ENCODE data around the gene C8A.

Gene C8A

DNA sequence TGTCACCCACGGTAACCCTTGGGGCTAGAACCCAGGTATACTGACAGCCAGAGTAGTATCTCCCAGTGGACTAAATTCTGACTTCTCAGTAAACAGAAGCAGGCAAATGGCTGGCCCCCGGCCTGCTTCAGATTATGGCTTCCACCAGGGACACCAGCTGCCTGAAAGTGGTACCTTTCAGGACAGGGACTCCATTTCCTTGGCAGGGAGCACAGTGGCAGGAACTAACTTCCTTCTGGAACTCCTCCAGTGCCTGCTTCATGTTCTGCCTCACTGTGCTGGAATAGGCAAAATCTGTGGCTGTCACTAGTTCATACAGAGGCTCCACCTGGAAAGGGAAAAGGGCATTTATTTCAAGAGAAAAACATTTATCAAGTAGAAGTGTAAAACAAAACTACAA lies 78.6 kb downstream of the C8A start:
- TF ChIP-seq POLR2A (IDR thresholded peaks at IDR 0.05; ENCODE audit: low read length) (no peak), GATA1 (IDR thresholded peaks at IDR 0.05; ENCODE audit: low read depth, low read length) (no peak)
- no peak for DNase-seq

DNA sequence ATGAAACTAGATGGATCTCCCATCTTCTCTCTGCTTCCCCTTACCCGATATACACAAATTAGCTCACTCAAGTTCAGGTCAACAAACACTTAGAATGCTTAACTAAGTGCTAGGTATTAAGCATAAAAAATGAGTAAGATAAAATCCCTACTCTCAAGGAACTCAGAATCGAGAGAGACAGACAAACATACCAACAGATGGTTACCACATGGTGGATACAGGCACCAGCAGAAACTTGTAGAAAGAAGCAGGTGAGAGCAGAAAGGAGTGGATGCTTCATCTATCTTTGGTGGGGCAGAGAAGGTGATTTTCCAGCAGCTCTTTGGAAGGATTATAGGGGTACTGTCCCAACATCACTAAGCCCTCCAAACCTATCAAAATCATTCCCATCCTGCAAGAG lies 79.0 kb downstream of the C8A start:
- TF ChIP-seq GATA1 (IDR thresholded peaks at IDR 0.05; ENCODE audit: low read depth, low read length) (no peak), POLR2A (IDR thresholded peaks at IDR 0.05; ENCODE audit: low read length) (no peak)
- DNase-seq = no peak

- no peak for DNase-seq
- TF ChIP-seq GATA1 (IDR thresholded peaks at IDR 0.05; ENCODE audit: low read depth, low read length) = no peak
- TF ChIP-seq POLR2A (IDR thresholded peaks at IDR 0.05; ENCODE audit: low read length) = no peak
Observed at GRCh38 chr1:56934430-56935060, 79.9 kb downstream of the C8A start.

DNA sequence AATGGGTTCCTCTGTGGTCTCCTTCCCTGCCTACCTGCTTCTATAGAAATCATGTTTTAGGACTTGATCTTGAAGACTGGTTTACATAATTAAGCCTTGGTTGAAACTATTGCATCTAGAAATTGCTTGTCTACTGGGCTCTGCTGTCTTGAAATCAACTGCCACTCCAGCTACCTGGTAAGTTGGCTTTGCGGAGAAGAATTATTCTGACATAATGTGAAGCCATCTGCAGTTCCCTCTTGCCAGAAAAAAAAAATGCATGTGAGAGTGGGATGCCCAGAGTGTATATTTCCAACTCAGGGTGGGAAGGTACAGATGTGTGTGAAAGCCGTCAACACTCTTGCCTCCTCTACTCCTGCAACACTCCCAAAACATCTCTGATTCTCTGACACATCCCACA lies 84.0 kb downstream of the C8A start:
- TF ChIP-seq GATA1 (IDR thresholded peaks at IDR 0.05; ENCODE audit: low read depth, low read length) = no peak
- no peak for TF ChIP-seq POLR2A (IDR thresholded peaks at IDR 0.05; ENCODE audit: low read length)
- no peak for DNase-seq

DNA sequence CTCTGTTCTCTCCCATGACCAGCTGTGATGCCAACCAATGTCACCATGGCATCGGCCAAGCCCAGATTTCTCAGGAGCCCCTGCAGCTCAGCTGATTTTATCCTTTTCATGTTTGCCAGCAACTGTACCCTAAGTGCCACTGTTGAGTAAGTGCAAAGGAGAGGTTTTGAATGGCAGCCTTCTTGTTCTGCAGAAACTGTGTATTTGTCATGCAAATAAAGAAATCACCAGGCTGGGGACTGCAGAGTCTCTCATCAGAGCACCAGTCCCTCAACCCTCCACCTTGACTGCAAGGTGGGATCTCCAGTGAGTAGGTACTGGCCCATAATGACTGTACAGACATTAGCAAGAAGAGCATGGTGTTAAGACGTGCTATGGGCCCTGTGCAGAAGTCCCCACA lies 84.6 kb downstream of the C8A start:
- no peak for TF ChIP-seq POLR2A (IDR thresholded peaks at IDR 0.05; ENCODE audit: low read length)
- TF ChIP-seq GATA1 (IDR thresholded peaks at IDR 0.05; ENCODE audit: low read depth, low read length) = no peak
- DNase-seq = no peak

DNA sequence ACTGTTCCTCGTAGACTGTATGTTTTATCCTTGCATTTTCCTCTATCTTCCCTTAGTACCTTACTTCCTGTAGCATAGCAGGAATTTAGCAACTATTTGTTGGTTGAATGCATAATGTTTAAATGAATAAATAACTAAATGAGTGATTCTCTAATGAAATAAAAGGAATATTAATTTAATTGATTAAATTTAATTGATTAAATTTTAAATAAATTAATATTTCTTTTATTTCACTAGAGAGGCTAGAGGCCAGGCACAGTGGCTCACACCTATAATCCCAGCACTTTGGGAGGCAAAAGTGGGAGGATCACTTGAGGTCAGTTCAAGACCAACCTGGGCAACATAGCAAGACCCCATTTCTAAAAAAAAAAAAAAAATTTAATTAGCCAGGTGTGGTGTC lies 85.4 kb downstream of the C8A start:
- TF ChIP-seq POLR2A (IDR thresholded peaks at IDR 0.05; ENCODE audit: low read length) (no peak), GATA1 (IDR thresholded peaks at IDR 0.05; ENCODE audit: low read depth, low read length) (no peak)
- no peak for DNase-seq

GRCh38 chr1:56948403-56949023 lies 93.9 kb downstream of the C8A start:
- TF ChIP-seq GATA1 (IDR thresholded peaks at IDR 0.05; ENCODE audit: low read depth, low read length) = no peak
- no peak for TF ChIP-seq POLR2A (IDR thresholded peaks at IDR 0.05; ENCODE audit: low read length)
- no peak for DNase-seq

DNA sequence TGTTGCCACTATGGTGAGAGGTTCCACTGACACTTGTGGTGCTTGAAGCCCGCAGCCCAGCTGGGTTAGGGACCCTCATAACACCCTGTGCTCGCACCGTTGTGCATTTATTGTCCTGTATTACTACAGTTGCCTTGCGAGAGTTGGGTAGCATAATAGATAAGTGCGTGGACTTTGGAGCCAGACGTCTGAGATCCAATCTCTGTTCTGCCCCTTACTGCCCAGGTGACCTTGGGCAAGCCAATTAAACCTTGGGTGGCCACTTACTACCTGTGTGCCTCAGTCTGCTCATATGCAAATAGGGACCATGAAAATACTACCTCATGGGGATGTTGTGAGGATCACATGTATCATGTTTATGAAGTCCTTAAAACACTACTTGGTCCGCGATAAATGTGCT lies 97.9 kb downstream of the C8A start:
- DNase-seq = no peak
- no peak for TF ChIP-seq GATA1 (IDR thresholded peaks at IDR 0.05; ENCODE audit: low read depth, low read length)
- TF ChIP-seq POLR2A (IDR thresholded peaks at IDR 0.05; ENCODE audit: low read length) = no peak

GRCh38 chr1:56953386-56953785 lies 98.8 kb downstream of the C8A start:
- no peak for DNase-seq

DNA sequence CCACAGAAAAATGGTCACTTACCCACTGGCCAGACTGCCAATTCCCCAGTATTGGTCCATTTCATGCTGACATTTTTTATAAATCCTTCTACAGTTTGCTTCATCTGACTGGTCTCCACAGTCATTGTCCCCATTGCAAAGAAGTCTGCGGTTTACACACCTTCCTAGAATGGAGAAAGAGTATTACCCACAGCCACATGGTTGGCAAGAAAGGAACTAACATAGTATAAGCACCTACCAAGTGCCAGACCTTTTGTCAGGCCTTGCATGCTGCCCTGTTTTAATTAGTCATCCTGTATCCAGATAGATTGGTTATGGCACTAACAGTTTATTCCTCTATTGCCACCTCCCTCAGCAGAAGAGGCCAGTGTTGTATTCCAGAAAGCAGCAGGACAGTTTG lies 100.1 kb downstream of the C8A start:
- DNase-seq = no peak
- TF ChIP-seq GATA1 (IDR thresholded peaks at IDR 0.05; ENCODE audit: low read depth, low read length) (no peak), POLR2A (IDR thresholded peaks at IDR 0.05; ENCODE audit: low read length) (no peak)

More at GRCh38 chr1:56953386-56953785, 98.8 kb downstream of the C8A start:
- TF ChIP-seq GATA1 (IDR thresholded peaks at IDR 0.05; ENCODE audit: low read depth, low read length) (no peak), POLR2A (IDR thresholded peaks at IDR 0.05; ENCODE audit: low read length) (no peak)

DNA sequence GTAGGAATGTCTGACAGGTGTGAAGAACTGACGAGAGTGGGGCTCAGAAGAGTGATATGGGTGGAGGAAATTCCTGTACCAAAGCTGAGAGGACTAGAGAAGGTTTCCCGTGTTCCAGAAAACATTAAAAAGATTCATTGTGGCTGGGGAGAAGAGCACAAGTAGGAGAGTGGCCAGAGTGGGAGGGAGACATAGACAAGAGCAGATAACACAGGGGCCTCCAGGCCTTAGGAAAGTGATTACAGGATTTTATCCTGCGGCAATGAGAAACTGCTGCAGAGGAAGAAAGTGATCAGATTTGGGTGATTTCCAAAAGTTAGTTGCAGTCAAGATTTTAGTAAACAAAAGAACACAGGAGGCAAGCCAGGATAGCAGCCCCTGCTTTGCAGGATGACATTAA lies 103.3 kb downstream of the C8A start:
- TF ChIP-seq POLR2A (IDR thresholded peaks at IDR 0.05; ENCODE audit: low read length) (no peak), GATA1 (IDR thresholded peaks at IDR 0.05; ENCODE audit: low read depth, low read length) (no peak)
- no peak for DNase-seq

DNA sequence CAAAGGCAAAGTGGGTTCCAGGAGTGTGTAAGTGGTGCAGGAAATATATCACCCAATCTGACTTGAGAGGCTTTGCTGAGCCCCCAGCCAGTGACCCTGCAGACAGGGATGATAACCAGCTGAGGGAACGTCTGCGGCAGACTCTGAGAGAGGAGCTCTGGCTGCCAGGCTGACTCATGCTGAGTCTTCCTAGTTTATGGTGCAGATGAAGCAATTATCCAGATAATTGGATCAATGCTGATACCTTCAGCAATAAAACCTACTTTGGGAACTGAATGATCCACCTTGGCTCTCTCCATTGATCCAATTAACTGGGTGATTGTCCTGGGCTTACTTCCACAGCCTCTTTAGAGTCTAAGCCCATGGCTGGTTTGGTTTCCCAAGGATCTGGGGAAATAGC lies 103.9 kb downstream of the C8A start:
- no peak for DNase-seq
- no peak for TF ChIP-seq GATA1 (IDR thresholded peaks at IDR 0.05; ENCODE audit: low read depth, low read length)
- TF ChIP-seq POLR2A (IDR thresholded peaks at IDR 0.05; ENCODE audit: low read length) = no peak

DNA sequence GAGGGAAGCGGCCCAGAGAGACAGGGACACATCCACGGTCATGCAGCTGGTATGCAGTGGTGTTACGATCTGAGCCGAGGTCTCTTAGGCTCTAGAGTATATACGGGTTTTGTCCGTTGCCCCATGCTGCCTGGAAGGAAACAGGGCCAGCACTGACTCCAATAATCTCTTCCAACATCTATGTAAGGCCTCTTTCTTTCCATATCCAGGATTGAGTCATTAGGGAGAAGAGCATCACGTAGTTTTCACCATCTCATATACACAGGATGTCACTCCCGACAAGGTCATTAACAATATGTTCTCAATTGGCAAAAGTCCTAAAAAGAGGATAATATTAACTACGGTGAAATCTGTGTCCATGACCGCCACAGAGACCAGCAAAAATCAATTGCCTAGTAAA lies 106.8 kb downstream of the C8A start:
- TF ChIP-seq GATA1 (IDR thresholded peaks at IDR 0.05; ENCODE audit: low read depth, low read length) = no peak
- TF ChIP-seq POLR2A (IDR thresholded peaks at IDR 0.05; ENCODE audit: low read length) = no peak
- DNase-seq = no peak

- DNase-seq = no peak
- TF ChIP-seq GATA1 (IDR thresholded peaks at IDR 0.05; ENCODE audit: low read depth, low read length) = no peak
- no peak for TF ChIP-seq POLR2A (IDR thresholded peaks at IDR 0.05; ENCODE audit: low read length)
Observed at GRCh38 chr1:56963667-56964066, 109.1 kb downstream of the C8A start.

DNA sequence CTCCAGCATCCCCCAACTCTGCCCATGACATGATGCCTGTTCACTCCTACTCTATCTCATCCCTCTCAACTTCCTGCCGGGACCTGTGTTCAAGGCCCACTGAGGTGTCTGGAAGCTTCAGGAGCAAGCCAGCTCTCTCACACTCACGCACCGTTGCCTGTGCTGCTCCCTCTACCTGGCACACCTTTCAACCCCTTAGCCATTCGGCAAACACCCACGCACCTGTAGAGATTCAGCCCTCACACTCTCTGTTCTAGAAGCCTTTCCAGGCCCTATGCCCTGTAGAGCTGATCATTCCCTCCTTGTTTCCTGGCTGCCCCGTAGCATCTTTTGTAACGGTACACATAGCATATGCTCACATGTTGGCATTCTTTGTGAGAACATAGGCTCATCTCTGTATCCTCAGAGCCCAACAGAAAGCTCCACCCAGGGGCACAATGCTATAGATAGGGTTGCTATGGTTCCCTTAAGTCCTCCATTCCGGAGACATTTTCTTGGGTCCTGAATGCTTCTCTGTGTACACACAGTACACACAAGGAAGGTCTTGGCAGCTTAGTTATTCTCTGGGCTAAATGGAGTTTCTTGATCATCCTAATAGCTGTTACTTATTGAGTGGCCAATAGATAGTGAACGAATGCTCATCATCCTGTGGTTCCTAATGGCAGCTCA lies 109.9 kb downstream of the C8A start:
- no peak for DNase-seq
- TF ChIP-seq POLR2A (IDR thresholded peaks at IDR 0.05; ENCODE audit: low read length) (no peak), GATA1 (IDR thresholded peaks at IDR 0.05; ENCODE audit: low read depth, low read length) (no peak)

Measured in erythroblast (primary cell).